Gastrocnemius medialis (tissue), 4 donors: ENCODE data around the gene MRPL20.

Experiments
- CTCF ChIP-seq, 5 experiments: fragments of 450-650 bp in 3 of 5; fragments of 200-600 bp in 2 of 5; sonication (generic) in 2 of 5; IDR thresholded peaks in 4 of 5; conservative IDR thresholded peaks in 1 of 5; 1 replicate in 4 of 5; 2 replicates in 1 of 5; pipeline ENCODE4 v1.5.1; 2016 to 2019; ENCODE audit warnings: antibody characterized with exemption in 5 of 5, mild to moderate bottlenecking in 3 of 5, moderate library complexity in 3 of 5
- POLR2A ChIP-seq, 2 donors: fragments of 450-650 bp; IDR thresholded peaks; one replicate each; pipeline ENCODE4 v1.6.1; 2017; ENCODE audit warnings: antibody characterized with exemption in 2 of 2, mild to moderate bottlenecking in 2 of 2, moderate library complexity in 2 of 2

GRCh38 chr1:1425753-1426495 lies 18.8 kb upstream of the MRPL20 start:
- TF ChIP-seq POLR2A (IDR thresholded peaks at IDR 0.05) (no peak), CTCF (IDR thresholded peaks at IDR 0.05 in 4 of 5, conservative IDR thresholded peaks at IDR 0.05 in 1 of 5) (no peak)
